Sigmoid colon (tissue), 4 donors: ENCODE data around the gene LAGE3.

ENCODE experiments used
- CTCF ChIP-seq, 4 experiments: fragments of 450-650 bp in 3 of 4; fragments of 200-600 bp in 1 of 4; IDR thresholded peaks; one replicate each; pipeline ENCODE4 v1.5.1; 2016 to 2019; ENCODE audit warnings: antibody characterized with exemption in 4 of 4, mild to moderate bottlenecking in 3 of 4, moderate library complexity in 2 of 4
- EP300 ChIP-seq, 4 donors: sonication (generic); formaldehyde crosslinking; IDR thresholded peaks; one replicate each; pipeline ENCODE4 v1.6.1; 2017; ENCODE audit warnings: antibody characterized with exemption in 4 of 4

- TF ChIP-seq EP300 (IDR thresholded peaks at IDR 0.05) (no peak), CTCF (IDR thresholded peaks at IDR 0.05) (no peak)
Measured at GRCh38 chrX:154443479-154443910, 35.6 kb downstream of the LAGE3 start.
